NCI-H2029 treated with DMSO at 0.1 percent for 48 hours (cell line): ENCODE data around the gene CACNB2.

Source experiments
- DNase-seq: peaks from one replicate; lab custom pipeline; 2025; lab: John Stamatoyannopoulos, UW

CACNB2 gene

GRCh38 chr10:18293536-18294510 is 153.6 kb downstream of the CACNB2 start:
- no peak for DNase-seq

GRCh38 chr10:18294633-18295032 is 154.4 kb downstream of the CACNB2 start:
- no peak for DNase-seq

DNA sequence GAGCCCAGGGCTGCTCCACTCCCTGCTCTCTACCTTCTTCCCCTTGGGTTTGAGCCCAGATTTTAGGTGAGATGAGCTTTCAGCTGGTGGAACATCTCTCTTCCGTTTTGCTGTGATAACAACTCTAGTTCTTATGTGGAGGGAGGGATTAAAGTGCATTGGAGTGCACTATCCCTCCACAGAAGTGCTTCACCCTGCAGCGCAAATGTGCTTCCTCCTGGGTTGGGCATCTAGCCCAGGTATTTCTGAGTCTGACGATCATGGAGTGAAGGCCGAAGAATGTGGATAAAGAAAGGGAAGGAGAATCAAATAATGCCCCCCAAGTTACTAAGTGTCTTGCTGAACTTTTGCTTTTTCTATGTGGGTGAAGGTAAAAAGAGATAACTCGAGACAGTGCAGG is 157.4 kb downstream of the CACNB2 start:
- no peak for DNase-seq

- DNase-seq = no peak
These were observed 158.0 kb downstream of the CACNB2 start for GRCh38 chr10:18298256-18298655.

DNA sequence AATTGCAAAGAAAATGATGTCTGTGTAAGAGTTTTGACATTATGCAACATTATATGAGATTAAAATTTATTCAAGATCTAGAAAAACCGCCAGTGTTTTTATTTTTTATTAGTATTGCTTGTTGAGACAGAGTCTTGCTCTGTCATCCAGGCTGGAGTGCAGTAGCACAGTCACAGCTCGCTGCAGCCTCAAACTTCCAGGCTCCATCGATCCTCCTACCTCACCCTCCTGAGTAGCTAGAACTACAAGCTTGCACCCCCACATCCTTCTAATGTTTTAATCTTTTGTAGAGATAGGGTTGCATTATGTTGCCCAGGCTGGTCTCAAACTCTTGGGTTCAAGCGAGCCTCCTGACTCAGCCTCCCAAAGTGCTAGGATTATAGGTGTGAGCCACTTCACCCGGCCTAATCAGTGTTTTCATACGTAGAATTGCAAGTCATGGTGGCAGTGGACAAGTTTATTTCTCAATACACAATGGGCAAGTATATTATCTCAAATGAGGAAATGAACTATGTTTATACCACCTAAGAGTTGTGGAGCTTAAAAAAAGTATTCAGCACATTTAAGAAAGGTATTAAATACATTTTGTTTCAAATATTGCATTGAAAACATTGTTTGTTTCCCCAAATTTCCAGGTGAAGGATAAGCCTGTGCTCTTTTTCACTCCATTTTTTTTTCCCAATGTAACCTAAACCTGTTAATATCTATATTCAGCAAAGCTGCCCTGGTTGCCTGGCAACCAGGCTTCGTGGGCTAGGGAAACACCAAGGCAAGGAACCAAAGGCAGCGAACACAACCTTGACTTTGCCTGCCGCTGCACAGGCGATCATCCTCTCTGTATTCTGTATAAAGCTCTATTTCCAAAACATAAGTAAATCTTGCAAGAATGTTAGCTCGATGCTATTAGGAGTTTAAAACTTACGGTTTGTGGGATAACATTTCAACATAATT is 163.9 kb downstream of the CACNB2 start:
- no peak for DNase-seq

GRCh38 chr10:18306031-18306430 is 165.8 kb downstream of the CACNB2 start:
- DNase-seq = no peak

DNA sequence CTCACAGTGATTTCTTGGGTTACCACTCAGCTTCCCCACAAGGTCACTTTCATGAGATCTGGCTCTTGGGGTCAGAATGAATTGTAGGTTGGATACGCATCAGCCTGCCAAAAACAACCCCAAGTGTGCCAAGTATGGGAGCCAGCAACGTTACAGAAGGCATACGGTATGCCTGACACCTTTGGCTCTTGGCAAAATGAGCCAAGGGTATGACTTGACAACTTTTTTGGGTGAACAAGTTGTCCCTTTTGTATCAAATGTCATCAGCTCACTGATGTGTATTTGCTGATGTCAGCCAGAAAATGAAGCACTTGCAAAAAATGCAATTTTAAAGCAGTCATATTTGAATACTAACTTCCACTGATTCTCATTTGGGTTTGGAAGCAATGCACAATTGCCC is 168.4 kb downstream of the CACNB2 start:
- no peak for DNase-seq

DNA sequence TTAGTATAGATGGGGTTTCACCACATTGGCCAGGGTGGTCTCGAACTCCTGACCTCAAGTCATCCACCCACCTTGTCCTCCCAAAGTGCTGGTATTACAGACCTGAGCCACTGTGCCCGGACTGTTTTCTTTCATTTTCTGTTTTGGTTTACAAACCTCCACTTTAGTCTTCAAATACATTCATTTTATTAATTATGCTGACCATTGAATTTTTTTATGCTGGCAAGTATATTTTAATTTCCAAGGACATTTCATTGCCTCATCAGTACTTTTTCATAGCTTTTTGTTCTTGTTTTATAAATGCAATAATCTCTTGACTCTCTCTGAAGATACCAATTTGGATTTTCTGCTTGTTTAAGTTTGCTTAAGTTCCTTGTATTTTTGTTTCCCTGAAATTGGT is 170.5 kb downstream of the CACNB2 start:
- no peak for DNase-seq

DNA sequence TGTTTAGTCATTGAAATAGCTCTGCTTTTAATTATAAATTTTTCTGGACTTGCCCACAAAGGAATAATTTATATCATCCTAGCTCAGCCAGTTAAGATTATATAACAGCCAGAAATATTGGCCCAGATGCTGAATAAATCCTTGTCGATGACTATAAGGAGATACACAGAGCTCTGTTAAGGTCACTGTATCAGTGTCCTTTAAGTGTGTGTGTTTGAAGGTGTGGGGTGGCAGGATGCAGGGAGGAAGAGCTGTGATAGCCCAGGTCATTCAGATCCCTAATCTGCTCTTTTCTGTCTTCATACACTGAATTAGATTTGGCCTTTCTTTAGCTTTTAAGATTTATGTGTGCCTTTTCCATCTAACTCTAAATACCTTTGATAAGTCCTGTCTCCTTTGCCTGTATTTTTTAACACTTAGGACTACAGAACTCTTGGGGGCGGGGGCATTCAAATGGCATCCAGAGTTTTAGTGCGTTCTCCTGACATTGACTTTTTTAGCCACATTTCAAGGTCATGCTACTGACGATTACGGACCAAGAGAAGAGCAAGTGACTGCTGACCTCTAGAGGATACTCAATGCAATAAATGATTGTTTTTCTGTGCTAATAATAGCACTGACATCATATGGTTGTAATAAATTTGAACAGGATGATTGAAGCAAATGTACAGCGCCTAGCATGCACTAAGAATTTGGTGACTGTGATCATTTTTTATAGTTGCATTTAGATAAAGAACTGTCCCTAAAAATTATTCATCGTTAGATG is 172.3 kb downstream of the CACNB2 start:
- no peak for DNase-seq

DNA sequence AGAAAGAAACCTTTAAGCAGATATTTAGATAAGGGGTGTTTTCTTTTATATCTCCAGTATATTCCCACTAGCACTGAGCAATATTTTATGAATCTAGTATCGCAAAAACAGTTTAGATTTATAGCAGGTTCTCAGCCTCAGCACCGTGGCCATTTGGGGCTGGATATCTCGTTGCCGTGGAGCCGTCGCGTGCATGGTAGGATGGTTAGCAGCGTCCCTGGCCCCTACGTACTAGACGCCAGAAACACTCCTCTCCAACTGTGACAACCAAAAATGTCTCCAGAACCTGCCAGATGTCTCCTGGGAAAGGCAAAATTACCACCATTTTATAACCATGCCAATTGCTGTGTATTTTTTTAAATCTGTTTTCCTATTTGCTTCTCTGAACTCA is 172.9 kb downstream of the CACNB2 start:
- DNase-seq = no peak

- DNase-seq = no peak
These were observed 173.4 kb downstream of the CACNB2 start for GRCh38 chr10:18313626-18314025.

DNA sequence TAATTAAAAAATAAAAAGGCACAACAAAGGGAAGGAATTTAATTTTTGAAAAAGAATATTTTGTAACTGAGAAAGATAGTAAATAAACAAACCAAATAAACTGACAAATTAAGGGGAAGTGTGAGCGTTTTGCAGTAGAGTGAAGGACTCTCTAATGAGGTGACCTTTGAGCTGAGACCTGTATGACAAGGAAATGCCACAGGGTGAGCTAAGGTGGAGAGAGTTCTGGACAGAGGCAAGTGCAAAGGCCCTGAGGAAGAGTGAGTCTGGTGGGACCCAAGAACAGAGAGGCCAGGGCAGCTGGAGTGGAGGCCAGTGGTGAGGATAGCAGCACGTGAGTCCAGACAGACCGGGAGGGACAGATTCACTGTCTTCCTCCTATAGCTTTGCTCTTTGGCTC is 179.4 kb downstream of the CACNB2 start:
- no peak for DNase-seq

- DNase-seq = no peak
These were observed 181.1 kb downstream of the CACNB2 start for GRCh38 chr10:18321371-18321770.

GRCh38 chr10:18323916-18324315 is 183.7 kb downstream of the CACNB2 start:
- no peak for DNase-seq

DNA sequence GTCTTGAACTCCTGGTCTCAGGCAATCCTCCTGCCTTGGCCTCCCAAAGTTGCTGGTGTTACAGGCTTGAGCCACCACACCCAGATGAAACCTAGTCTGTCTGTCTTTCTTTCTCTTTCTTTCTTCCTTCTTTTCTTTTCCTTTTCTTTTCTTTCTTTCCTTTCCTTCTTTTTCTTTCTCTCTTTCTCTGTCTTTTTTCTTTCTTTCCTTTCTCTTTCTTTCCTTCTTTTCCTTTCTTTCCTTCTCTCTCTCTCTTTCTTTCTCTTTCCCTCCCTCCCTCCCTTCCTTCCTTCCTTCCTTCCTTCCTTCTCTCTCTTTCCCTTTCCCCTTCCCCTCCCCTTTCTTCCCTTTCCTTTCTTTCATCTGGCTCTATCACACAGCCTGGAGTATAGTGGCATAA is 185.2 kb downstream of the CACNB2 start:
- DNase-seq = no peak

- no peak for DNase-seq
These were observed 185.8 kb downstream of the CACNB2 start for GRCh38 chr10:18325889-18326531.

GRCh38 chr10:18328941-18329340 is 188.7 kb downstream of the CACNB2 start:
- no peak for DNase-seq

GRCh38 chr10:18332048-18332447 is 191.8 kb downstream of the CACNB2 start:
- no peak for DNase-seq

DNA sequence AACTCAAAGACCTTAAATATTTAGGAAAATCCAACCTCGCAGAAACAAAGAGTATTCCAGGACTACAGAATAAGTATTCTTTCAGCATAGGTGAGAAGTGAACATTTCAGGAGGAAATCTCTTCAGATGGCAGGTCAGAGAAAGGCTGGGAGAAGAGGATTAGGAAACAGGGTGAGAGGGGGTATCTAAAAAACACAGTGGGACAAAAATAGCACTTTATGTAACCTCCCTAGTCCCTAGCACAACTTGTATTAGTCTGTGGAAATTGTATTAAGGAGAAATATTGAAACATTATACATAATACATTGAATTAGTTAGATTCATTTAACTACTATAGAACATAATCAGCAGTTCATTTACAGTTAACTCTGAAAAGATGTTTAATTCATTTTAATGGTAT is 192.3 kb downstream of the CACNB2 start:
- no peak for DNase-seq

DNA sequence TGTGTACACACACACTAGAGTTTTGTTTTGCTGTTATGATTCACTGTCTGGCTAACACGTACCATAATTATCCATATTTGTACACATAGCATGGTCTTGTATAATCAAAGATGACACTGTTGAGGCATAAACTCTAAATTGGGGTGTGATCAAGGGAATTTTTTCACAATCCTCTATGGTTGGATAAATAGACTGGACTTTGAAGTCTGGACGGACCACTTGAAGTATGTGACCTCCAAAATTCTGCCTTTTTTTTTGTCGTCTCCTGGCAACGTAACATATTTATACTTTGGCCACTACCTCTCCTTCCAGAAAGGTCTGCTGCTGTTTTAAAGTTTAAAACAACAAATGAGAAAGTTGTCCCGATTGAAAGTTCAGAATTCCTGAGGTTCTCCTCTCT is 193.4 kb downstream of the CACNB2 start:
- no peak for DNase-seq

- no peak for DNase-seq
These were observed 194.1 kb downstream of the CACNB2 start for GRCh38 chr10:18334116-18334867.
